HCT116 (cell line): Measurements from ENCODE around the gene FARP1. TPM values are rescaled to one million over a fixed set of nuclear protein-coding genes. Genes with fewer than 3 reads are reported as not detected.

Experiments used
- ATAC-seq: fragments of 200-7000 bp; cut with Tn5 transposase; 2 replicates; pipeline ENCODE4 v1.9.1; 2020; ENCODE audit warnings: mild to moderate bottlenecking, moderate library complexity
- BruUV-seq: library from RNA; stranded (reverse); fragments of 400-500 nt; replicated peaks from 2 replicates; lab custom pipeline; 2021; lab: Mats Ljungman, UMichigan
- CTCF ChIA-PET: fragments of 300-600 bp; sonication (Branson Sonifier 250); formaldehyde crosslinking; loops from one replicate; lab custom pipeline; 2021; ENCODE audit warnings: antibody characterized with exemption; lab: Charles Lee
- POLR2A ChIA-PET: fragments of 300-600, 350-600 bp; sonication (Branson Sonifier 250); formaldehyde crosslinking; loops from one replicate; lab custom pipeline; 2021; ENCODE audit warnings: antibody characterized with exemption; lab: Charles Lee
- RAD21 ChIA-PET, 2 experiments: fragments of 300-600 bp; sonication (Branson Sonifier 250); formaldehyde crosslinking; loops; one replicate each; lab custom pipeline; 2023; ENCODE audit warnings: low total read pairs in 2 of 2; ENCODE audit not compliant: uncharacterized antibody in 2 of 2, unreplicated experiment in 2 of 2, low non-redundant PET in 1 of 2; lab: Charles Lee
- DNase-seq: peaks from one replicate; pipeline ENCODE4 v3.0.0-alpha.2; 2010; ENCODE audit warnings: low read depth, low spot score
- H2AFZ ChIP-seq: fragments of 200-600 bp; shearing (Covaris generic), sonication (generic); 2 replicates; pipeline ENCODE4 v1.6.1; 2017; ENCODE audit warnings: low read depth, mixed run types, mixed read lengths, antibody characterized with exemption, low read length; ENCODE audit not compliant: poor library complexity, severe bottlenecking
- H3K27ac ChIP-seq: 2 replicates; pipeline ENCODE4 v1.5.1; 2012; ENCODE audit warnings: low read depth, low read length
- H3K27me3 ChIP-seq: fragments of 200-600 bp; sonication (generic); 2 replicates; pipeline ENCODE4 v1.6.1; 2016; ENCODE audit warnings: mixed run types, low read length, mixed read lengths; ENCODE audit not compliant: insufficient read depth
- H3K36me3 ChIP-seq, 2 experiments: fragments of 200-500 bp in 1 of 2; fragments of 200-600 bp in 1 of 2; sonication (Bioruptor generic) in 1 of 2; sonication (generic) in 1 of 2; 2 replicates each; pipeline versions ENCODE4 v1.5.1 to v1.6.1; 2014 to 2016; ENCODE audit warnings: low read length in 2 of 2, inconsistent platforms in 1 of 2, mixed read lengths in 1 of 2, mixed run types in 1 of 2; ENCODE audit not compliant: insufficient read depth in 2 of 2, control insufficient read depth in 1 of 2
- H3K4me1 ChIP-seq, 2 experiments: fragments of 200-600 bp in 1 of 2; sonication (generic) in 1 of 2; 2 replicates each; pipeline versions ENCODE4 v1.5.1 to v1.6.1; 2012 to 2017; ENCODE audit warnings: low read length in 2 of 2, inconsistent platforms in 1 of 2, mild to moderate bottlenecking in 1 of 2, mixed read lengths in 1 of 2, mixed run types in 1 of 2, moderate library complexity in 1 of 2; ENCODE audit not compliant: insufficient read depth in 2 of 2, control insufficient read depth in 1 of 2
- H3K4me2 ChIP-seq: fragments of 200-600 bp; sonication (generic); 2 replicates; pipeline ENCODE4 v1.6.1; 2017; ENCODE audit warnings: mixed run types, low read length, mixed read lengths
- H3K4me3 ChIP-seq, 2 experiments: fragments of 200-600 bp in 1 of 2; sonication (generic) in 1 of 2; replicated peaks in 1 of 2; 2 replicates each; pipeline ENCODE4 v1.5.1; 2011 to 2016; ENCODE audit warnings: low read length in 2 of 2, control low read depth in 1 of 2, low read depth in 1 of 2, mild to moderate bottlenecking in 1 of 2, mixed read lengths in 1 of 2, mixed run types in 1 of 2
- H3K79me2 ChIP-seq: fragments of 200-600 bp; sonication (generic); 2 replicates; pipeline ENCODE4 v1.6.1; 2017; ENCODE audit warnings: mild to moderate bottlenecking, mixed run types, low read length, moderate library complexity, mixed read lengths; ENCODE audit not compliant: insufficient read depth
- H3K9ac ChIP-seq: fragments of 200-600 bp; sonication (generic); 2 replicates; pipeline ENCODE4 v1.6.1; 2016; ENCODE audit warnings: low read length, mixed read lengths
- H3K9me2 ChIP-seq: fragments of 200-600 bp; sonication (generic), shearing (Covaris generic); 2 replicates; pipeline ENCODE4 v1.6.1; 2017; ENCODE audit warnings: mixed run types, mild to moderate bottlenecking, moderate library complexity; ENCODE audit not compliant: insufficient read depth
- H3K9me3 ChIP-seq, 2 experiments: fragments of 200-500 bp in 1 of 2; fragments of 200-600 bp in 1 of 2; sonication (Bioruptor generic) in 1 of 2; sonication (generic) in 1 of 2; 2 replicates each; pipeline ENCODE4 v1.6.1; 2014 to 2017; ENCODE audit warnings: low read length in 2 of 2, mixed read lengths in 2 of 2, inconsistent platforms in 1 of 2, low read depth in 1 of 2, mild to moderate bottlenecking in 1 of 2, mixed run types in 1 of 2, moderate library complexity in 1 of 2; ENCODE audit not compliant: control insufficient read depth in 1 of 2, insufficient read depth in 1 of 2
- H4K20me1 ChIP-seq: fragments of 200-600 bp; sonication (generic), shearing (Covaris generic); 2 replicates; pipeline ENCODE4 v1.6.1; 2017; ENCODE audit warnings: mixed run types, mild to moderate bottlenecking, moderate library complexity; ENCODE audit not compliant: insufficient read depth
- CEBPB ChIP-seq: IDR thresholded peaks from 2 replicates; pipeline ENCODE4 v1.6.1; 2012; ENCODE audit warnings: low read depth
- CTCF ChIP-seq, 3 experiments: fragments of 200-600 bp in 1 of 3; sonication (generic) in 1 of 3; IDR thresholded peaks in 2 of 3; conservative IDR thresholded peaks in 1 of 3; 2 replicates each; pipeline ENCODE4 v1.5.1; 2012 to 2017; ENCODE audit warnings: low read depth in 2 of 3, low read length in 2 of 3, antibody characterized with exemption in 1 of 3, borderline replicate concordance in 1 of 3, control low read depth in 1 of 3, mild to moderate bottlenecking in 1 of 3, mixed read lengths in 1 of 3, mixed run types in 1 of 3, moderate library complexity in 1 of 3; ENCODE audit not compliant: insufficient read depth in 1 of 3
- EGR1 ChIP-seq: IDR thresholded peaks from 2 replicates; pipeline ENCODE4 v1.6.1; 2012; ENCODE audit warnings: low read depth
- ELF1 ChIP-seq: IDR thresholded peaks from 2 replicates; pipeline ENCODE4 v1.6.1; 2012; ENCODE audit warnings: low read depth, borderline replicate concordance
- EZH2 ChIP-seq: fragments of 200-600 bp; sonication (generic); IDR thresholded peaks from 2 replicates; pipeline ENCODE4 v1.6.1; 2017; ENCODE audit warnings: antibody characterized with exemption, mixed run types
- JUND ChIP-seq: IDR thresholded peaks from 2 replicates; pipeline ENCODE4 v1.6.1; 2012
- POLR2A ChIP-seq: IDR thresholded peaks from 2 replicates; pipeline ENCODE4 v1.7.0; 2011; ENCODE audit warnings: borderline replicate concordance; ENCODE audit not compliant: insufficient read depth, insufficient read length; ENCODE audit errors: extremely low read depth
- RAD21 ChIP-seq: IDR thresholded peaks from 2 replicates; pipeline ENCODE4 v1.6.1; 2012; ENCODE audit warnings: low read depth, mild to moderate bottlenecking
- intact Hi-C: fragments of 100-400 bp; cut with micrococcal nuclease; formaldehyde crosslinking; loops from 2 replicates; pipeline ENCODE4 v1.10.0; 2022
- total RNA-seq: library from RNA; stranded (reverse); gene quantifications from one replicate; pipeline ENCODE4 v1.2.1, GENCODE V29; 2021; ENCODE audit not compliant: unreplicated experiment
- TF ChIP-seq, protein P1 (sequence below): IDR thresholded peaks from 2 replicates; pipeline ENCODE4 v1.6.1; 2011; ENCODE audit warnings: mild to moderate bottlenecking, low read length, moderate library complexity; ENCODE audit not compliant: insufficient replicate concordance; ENCODE audit errors: extremely low read depth
- TF ChIP-seq, protein P2 (sequence below): IDR thresholded peaks from 2 replicates; pipeline ENCODE4 v1.6.1; 2012

FARP1 gene
- total RNA-seq, 1 experiment from 2014 or later = 30.5 TPM

DNA sequence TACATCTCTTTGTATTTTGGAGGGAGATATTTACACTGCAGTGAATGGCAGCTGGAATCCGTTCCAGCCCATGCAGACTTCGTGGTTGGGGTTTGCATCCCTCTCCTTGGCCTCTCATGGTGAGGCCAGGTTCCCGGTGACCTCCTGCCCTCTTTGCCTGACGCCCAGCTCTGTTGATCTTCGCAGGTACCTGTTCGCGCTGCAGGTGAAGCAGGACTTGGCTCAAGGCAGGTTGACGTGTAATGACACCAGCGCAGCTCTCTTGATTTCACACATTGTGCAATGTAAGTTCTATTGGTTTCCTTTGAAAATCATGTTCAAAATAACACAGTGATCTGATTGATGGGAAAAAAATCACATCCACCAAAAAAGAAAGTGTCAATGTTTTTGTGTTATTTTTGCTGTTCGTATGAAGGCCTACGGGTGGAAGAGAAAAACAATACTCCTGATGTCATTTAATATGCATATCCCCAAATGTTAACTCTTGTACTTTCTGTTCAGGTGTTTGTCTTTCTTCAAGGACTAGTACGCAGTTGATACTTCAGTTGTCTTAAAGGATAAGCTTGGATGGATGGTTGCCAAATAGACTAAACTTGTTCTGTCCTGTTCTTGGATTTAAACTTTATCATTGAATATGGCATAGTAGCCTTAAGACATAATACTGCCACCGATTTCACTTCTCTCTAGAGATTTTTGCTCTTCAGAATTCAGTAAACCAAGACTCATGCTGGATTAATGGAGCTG lies 234.9 kb downstream of the FARP1 start:
- H3K9me3 ChIP-seq = peaks cover 5 to 10% of the 10 kb centered on the region in 2 experiments; a peak in 2 of 4 replicates
- no peak overlapping the region for H3K4me3 ChIP-seq
- ChIA-PET CTCF (no interaction called here), RAD21 (no interaction called here), POLR2A (no interaction called here)
- TF ChIP-seq EGR1 = no peak
- no peak for TF ChIP-seq CTCF (IDR thresholded peaks at IDR 0.05 in 2 of 3, conservative IDR thresholded peaks at IDR 0.05 in 1 of 3; ENCODE audit: borderline replicate concordance in 1 of 3, insufficient read depth in 1 of 3, low read depth in 2 of 3, low read length in 2 of 3)
- no peak for TF ChIP-seq POLR2A
- no peaks in the 10 kb centered on the region; a peak in 1 of 4 replicates for H3K4me1 ChIP-seq
- H3K79me2 ChIP-seq = no peaks in the 10 kb centered on the region
- H4K20me1 ChIP-seq = no peaks in the 10 kb centered on the region
- H3K9ac ChIP-seq = no peak overlapping the region
- intact Hi-C loops = no loop called here
- H2AFZ ChIP-seq = no peak overlapping the region
- no peak for DNase-seq
- no peak for ATAC-seq
- H3K27me3 ChIP-seq = no peaks in the 10 kb centered on the region
- no peak overlapping the region for H3K4me2 ChIP-seq
- H3K27ac ChIP-seq = no peak overlapping the region
- BruUV-seq = no TSS peak
- no peaks in the 10 kb centered on the region for H3K36me3 ChIP-seq
- no peaks in the 10 kb centered on the region for H3K9me2 ChIP-seq

DNA sequence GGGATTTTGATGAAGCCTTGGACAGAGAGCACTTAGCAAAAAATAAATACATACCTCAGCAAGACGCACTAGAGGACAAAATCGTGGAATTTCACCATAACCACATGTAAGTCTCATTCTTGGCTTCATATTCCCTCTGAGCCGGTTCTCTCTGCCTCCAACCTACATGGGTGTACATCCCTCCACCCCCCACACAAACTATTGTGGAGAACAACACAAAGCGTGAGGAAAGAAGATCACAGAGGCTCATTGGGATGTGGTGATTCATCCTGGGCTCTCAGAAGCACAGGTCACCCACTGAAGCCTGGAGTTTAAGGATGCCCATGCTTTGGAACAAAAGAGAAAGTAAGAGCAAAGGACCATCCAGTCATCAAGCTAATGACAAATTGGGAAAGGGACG lies 241.8 kb downstream of the FARP1 start:
- no peaks in the 10 kb centered on the region for H3K4me1 ChIP-seq
- POLR2A ChIA-PET = no interaction called here
- CTCF ChIA-PET = no interaction called here
- RAD21 ChIA-PET = no interaction called here
- no peak overlapping the region for H3K27ac ChIP-seq
- H3K9me2 ChIP-seq = no peaks in the 10 kb centered on the region
- intact Hi-C loops = no loop called here
- no peak overlapping the region for H3K4me3 ChIP-seq
- no peak overlapping the region for H3K4me2 ChIP-seq
- TF ChIP-seq, protein P1, sequence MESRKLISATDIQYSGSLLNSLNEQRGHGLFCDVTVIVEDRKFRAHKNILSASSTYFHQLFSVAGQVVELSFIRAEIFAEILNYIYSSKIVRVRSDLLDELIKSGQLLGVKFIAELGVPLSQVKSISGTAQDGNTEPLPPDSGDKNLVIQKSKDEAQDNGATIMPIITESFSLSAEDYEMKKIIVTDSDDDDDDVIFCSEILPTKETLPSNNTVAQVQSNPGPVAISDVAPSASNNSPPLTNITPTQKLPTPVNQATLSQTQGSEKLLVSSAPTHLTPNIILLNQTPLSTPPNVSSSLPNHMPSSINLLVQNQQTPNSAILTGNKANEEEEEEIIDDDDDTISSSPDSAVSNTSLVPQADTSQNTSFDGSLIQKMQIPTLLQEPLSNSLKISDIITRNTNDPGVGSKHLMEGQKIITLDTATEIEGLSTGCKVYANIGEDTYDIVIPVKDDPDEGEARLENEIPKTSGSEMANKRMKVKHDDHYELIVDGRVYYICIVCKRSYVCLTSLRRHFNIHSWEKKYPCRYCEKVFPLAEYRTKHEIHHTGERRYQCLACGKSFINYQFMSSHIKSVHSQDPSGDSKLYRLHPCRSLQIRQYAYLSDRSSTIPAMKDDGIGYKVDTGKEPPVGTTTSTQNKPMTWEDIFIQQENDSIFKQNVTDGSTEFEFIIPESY = no peak
- TF ChIP-seq EGR1 (no peak), JUND (no peak), ELF1 (no peak), RAD21 (no peak), EZH2 (no peak), CEBPB (no peak)
- TF ChIP-seq, protein P2, sequence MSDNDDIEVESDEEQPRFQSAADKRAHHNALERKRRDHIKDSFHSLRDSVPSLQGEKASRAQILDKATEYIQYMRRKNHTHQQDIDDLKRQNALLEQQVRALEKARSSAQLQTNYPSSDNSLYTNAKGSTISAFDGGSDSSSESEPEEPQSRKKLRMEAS = no peak
- H4K20me1 ChIP-seq = no peaks in the 10 kb centered on the region
- H3K9ac ChIP-seq = no peak overlapping the region
- no peaks in the 10 kb centered on the region for H3K79me2 ChIP-seq
- no peak overlapping the region for H2AFZ ChIP-seq
- H3K27me3 ChIP-seq = no peaks in the 10 kb centered on the region
- H3K36me3 ChIP-seq = no peaks in the 10 kb centered on the region
- BruUV-seq = no TSS peak
- H3K9me3 ChIP-seq = no peaks in the 10 kb centered on the region
- DNase-seq (no peak), ATAC-seq (no peak)
